ENCODE data around the gene ZFAND3.

ZFAND3 gene

DNA sequence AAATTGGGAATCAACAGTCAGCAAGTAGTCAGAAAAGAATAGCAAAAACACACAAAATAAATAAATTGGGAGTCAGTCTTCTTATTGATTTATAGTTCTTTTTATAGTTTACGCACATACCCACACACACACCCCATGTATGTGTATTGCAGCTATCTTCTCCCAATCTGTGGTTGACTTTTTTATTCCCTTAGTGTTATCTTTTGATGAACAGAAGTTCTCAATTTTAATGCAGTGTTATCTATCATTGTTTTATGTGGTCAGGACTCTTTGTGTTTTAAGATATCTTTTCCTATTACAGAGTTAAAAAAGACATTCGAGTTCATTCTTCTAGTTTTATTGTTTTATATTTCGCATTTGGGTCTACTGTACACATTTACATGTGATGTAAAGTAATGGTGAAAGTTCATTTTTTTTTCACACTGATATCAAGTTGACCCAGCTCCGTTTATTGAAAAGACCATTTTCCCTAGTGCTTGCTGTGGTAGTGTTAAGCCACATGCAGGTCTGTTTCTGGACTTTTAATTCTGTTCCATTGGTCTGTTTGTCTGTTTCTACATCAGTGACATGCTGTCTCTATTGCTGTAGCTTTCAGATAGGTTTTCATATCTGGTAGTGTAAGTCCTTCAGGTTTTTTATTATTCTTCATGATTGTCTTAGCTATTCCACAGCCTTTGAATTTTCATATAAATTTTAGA is 78.4 kb downstream of the ZFAND3 start:
- DNase-seq: peak; percentile 88

DNA sequence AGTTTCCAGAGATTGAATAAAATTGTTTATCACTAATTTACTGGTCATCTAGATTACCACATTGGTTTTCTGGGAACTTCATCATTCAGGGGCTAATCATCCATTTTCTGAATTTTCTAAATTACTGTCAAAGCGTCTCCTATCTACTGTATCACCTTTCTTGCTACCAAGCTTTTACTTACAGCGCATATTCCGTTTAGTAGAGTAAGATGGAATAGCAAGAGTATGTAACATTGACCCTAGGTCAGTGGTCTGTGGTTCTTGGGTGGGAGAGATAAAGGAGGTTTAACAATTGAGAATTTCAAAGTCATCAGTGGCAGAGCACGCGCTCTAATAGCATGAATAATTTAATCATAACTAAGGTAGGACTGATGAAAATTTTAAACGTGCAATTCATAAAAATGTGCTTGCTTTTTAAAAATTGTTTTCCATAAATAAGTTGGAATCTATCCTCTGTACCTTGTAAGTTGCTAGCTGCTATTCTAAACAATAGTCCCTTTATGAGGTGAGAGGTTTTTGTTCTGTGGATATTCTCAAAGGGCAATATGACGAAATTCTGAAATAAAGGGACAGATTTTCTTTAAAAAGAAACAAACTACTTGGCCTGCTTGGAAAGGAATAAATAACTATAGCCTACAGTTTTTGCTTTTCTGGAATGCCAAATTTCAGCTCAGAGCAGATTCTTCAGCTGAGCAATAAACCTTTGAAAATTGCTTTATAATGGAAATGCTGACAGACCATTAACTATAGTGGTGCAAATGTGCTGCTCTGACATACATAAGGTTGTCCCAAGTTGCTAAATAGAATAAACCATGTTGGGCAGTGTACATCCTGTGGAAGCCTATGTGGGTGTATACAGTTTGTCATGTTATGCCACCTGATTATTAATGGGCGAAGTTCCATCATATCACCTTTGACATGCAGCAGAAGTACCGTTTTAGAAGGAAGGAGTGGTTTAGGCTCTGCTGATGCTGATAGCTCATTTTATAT is 84.1 kb downstream of the ZFAND3 start:
- DNase-seq: no peak

- no peak for DNase-seq
Measured at GRCh38 chr6:37904590-37904989, 85.1 kb downstream of the ZFAND3 start.

- DNase-seq: no peak
Measured at GRCh38 chr6:37906121-37906520, 86.6 kb downstream of the ZFAND3 start.

- no peak for DNase-seq
Measured at GRCh38 chr6:37910998-37911397, 91.5 kb downstream of the ZFAND3 start.

GRCh38 chr6:37913210-37913609 is 93.7 kb downstream of the ZFAND3 start:
- no peak for DNase-seq

DNA sequence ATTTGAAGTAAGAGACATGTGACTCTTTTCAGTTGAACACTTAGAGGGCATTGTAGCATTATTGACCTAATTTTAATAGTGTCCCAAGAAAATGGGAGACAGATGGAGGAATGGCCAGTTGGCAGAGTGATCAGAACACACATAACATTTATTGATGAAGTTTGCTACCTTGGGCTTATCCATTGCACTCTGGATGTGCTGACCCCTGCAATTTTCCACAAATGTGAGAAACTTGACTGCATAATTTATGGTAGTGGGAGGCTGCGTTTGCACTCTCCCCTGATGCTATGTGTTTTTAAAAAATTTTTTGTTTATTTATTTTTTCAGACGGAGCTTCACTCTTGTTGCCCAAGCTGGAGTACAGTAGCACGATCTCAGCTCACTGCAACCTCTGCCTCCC is 95.9 kb downstream of the ZFAND3 start:
- no peak for DNase-seq

GRCh38 chr6:37916149-37916548 is 96.6 kb downstream of the ZFAND3 start:
- no peak for DNase-seq

DNA sequence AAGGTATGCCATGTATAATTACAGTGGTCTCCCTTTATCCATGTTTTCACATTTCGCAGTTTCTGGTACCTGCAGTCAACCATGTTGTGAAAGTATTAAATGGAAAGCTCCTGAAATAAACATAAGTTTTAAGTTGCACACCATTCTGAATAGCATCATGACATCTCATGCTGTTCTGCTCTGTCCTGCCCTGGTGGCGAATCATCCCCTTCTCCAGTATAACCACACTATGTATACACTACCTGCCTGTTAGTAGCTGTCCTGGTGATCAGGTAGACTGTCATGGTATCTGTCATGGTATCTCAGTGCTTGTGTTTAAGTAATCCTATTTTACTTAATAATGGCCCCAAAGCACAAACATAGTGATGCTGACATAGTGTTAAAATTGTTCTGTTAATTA is 97.1 kb downstream of the ZFAND3 start:
- no peak for DNase-seq

GRCh38 chr6:37917566-37917965 is 98.0 kb downstream of the ZFAND3 start:
- no peak for DNase-seq

DNA sequence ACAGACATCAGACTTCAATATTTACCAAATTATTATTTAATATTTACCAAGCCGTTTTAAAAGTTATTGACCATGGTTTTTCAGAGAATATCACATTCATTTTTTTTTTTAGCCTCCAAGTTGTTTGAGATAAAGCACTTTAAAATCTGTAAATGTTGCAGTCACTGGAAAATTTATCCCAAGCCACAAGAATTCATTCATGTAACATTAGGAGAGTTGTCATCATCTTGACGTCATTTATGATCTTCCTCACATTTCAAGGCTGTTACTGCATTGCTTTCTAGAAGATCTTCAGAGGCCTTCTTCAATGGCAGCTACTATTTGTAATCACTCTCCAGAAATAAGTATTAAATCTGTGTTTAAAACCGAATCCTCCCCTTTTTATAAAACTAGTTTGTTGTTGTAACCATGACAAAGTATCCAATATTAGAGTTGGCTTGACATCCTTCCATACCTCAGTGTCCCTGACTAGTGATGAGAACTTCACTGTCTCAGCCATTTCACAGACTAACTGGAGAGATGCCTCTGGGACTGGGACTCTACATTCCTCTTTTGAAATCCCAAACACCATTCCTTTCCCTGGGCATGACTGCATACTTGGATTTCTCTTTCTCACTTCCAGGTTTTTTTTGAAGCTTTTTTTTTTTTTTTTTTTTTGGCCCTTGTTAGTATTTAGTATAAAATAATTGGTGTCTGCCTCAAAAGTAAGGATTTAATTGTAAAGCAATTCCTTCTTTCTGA is 100.1 kb downstream of the ZFAND3 start:
- no peak for DNase-seq

DNA sequence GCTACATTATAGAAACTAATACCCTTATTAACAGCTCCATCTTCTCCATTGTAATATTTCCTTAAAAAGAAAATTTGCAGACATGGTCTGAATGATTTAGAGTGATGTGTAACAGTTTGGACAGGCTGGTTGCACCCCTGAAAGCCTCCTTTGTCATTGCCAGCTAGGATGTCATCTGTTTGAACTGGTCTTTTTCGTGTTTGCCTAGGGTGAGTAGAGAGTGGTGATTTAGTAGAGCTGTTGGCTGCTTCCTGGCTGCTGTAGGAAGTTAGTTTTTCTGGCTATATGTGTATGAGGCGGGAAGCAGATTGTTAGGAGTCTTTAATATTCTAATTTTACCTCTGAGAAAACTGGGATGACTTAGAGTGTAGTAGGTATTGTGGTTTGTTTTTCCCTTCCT is 101.1 kb downstream of the ZFAND3 start:
- DNase-seq: no peak

- no peak for DNase-seq
Measured at GRCh38 chr6:37922563-37922962, 103.0 kb downstream of the ZFAND3 start.

DNA sequence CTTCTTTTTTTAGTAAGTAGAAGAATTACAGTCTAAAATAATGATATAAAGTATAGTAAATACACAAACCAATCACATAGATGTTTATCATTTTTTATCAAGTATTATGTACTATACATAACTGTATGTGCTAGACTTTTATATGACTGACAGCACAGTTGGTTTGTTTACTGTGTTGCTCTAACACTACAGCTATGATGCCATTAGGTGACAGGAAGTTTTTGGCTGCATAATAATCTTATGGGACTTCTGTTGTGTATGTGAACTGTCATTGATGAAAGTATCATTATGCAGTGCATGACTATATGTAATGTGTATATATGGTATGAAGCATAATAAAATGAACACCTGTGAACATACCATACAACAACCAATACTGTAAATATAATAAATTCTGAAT is 104.0 kb downstream of the ZFAND3 start:
- no peak for DNase-seq

GRCh38 chr6:37926661-37927060 is 107.1 kb downstream of the ZFAND3 start:
- DNase-seq: no peak

DNA sequence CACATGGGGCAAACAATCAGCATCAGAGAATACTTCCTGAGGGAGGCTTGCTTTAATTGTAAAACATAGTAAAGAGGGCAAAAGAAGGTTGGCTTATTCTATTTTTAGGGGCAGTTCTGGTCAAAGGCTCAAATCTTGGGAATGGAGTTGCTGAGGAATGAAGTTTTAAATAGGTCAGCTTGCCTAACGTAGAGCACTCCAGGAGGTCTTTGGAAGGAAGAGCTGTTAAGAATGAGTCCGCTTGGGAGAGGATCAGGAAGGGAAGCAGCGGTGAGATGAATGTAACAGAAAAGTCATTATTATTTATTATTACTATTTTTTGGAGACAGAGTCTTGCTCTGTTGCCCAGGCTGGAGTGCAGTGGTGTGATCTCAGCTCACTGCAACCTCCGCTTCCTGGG is 108.7 kb downstream of the ZFAND3 start:
- no peak for DNase-seq

DNA sequence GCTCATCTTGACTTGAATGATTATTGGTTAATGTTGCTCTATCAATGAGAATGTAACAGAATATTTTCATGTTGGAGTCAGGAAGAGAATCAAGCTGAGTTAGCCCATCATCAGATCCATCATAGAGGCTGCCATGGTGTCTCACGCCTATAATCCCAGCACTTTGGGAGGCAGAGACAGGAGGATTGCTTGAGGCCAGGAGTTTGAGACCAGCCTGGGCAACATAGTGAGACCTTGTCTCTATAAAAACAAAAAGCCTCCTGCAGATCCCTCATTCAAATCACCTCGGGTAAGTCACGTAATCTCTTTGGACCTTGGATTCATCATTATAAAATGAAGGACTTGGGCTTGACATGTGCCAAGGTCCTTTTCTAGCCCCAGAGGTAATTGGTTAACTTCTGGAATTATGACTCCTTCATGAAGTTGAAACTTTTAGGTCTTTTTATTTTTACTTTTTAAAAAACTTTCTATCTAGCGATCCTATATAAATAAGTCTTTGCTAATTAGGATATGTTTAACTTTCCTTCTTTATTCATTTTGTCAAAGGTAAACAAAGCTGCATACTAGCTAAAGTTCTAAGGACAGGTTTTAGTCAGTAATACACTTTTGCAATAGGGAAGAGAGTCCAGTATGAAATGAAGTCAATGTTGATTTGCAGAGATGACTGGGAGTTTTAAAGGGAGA is 110.9 kb downstream of the ZFAND3 start:
- no peak for DNase-seq

DNA sequence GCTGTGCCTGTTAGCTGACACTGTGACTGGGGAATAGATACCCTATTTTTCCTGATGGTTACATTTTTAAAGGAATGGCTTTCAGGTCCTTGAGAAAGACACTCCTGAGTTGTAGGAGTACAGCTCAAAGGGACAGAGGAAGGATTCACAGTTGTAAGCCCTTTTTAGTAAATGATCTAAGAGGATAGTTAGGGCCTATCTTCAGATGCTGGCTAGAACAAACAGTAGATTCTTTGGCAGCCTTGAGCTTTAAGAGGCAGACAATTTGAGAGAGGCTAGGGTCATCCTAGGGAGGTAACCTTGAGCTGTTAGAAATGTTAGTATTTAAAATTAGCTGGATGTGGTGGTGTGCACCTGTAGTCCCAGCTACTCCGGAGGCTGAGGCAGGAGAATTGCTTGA is 111.5 kb downstream of the ZFAND3 start:
- no peak for DNase-seq

GRCh38 chr6:37934276-37934675 is 114.7 kb downstream of the ZFAND3 start:
- DNase-seq: no peak

- no peak for DNase-seq
Measured at GRCh38 chr6:37936150-37936549, 116.6 kb downstream of the ZFAND3 start.

DNA sequence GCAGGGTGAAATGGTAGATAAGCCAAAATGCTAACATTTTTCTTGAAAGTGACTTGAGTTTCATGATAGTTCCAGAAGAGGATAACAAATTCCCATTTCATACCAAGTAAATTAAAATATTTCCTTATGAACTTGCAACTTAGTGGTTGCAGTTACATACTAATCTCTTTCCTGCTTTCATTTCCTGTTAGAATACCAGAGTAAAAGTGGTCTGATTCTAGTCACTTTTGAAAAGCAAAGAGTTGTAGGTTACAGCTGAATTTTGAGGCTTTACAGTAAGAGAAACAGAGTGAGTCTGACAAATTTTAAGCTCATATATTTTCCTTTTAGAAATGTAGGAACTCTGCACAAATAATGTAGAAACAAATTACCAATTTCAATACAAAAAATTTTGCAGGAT is 117.4 kb downstream of the ZFAND3 start:
- peak; percentile 9 for DNase-seq

- DNase-seq: no peak
Measured at GRCh38 chr6:37938909-37939308, 119.4 kb downstream of the ZFAND3 start.
